Measurements from ENCODE around the gene NEUROG2.

DNA sequence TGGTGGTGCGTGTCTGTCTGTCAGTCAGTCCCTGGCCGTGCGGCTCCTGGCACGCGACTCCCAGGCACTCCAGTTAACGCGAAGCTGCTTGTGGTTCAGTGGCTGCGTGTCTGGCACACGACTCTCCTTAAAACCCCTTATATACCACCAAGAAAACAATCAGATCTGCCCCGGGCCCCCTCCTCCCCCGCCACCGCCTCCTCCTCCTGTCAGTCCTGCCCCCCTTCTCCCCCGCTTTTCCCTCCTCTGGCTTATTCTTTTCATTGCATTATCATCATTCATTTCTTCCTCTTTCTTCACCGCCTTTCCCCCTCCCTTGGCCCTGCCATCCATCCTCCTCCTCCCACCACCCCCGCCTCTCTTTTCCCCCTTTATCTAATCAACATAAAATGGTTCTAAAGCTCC is at the start of gene NEUROG2:
- TF ChIP-seq, protein P1, sequence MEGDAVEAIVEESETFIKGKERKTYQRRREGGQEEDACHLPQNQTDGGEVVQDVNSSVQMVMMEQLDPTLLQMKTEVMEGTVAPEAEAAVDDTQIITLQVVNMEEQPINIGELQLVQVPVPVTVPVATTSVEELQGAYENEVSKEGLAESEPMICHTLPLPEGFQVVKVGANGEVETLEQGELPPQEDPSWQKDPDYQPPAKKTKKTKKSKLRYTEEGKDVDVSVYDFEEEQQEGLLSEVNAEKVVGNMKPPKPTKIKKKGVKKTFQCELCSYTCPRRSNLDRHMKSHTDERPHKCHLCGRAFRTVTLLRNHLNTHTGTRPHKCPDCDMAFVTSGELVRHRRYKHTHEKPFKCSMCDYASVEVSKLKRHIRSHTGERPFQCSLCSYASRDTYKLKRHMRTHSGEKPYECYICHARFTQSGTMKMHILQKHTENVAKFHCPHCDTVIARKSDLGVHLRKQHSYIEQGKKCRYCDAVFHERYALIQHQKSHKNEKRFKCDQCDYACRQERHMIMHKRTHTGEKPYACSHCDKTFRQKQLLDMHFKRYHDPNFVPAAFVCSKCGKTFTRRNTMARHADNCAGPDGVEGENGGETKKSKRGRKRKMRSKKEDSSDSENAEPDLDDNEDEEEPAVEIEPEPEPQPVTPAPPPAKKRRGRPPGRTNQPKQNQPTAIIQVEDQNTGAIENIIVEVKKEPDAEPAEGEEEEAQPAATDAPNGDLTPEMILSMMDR (IDR thresholded peaks at IDR 0.05), result no peak
- no peak for TF ChIP-seq POLR2A (IDR thresholded peaks at IDR 0.05)
